KMS-11 (cell line): ENCODE data around the gene TFAP2D.
A peak's percentile ranks its signal among the peaks of the same experiment; 100 is the strongest.

Source experiments
- H2AFZ ChIP-seq: fragments of 200-600 bp; sonication (generic); 2 replicates; pipeline ENCODE4 v1.6.1; 2016; ENCODE audit warnings: antibody characterized with exemption, mixed run types, low read depth
- H3K27ac ChIP-seq: fragments of 200-600 bp; sonication (generic); 2 replicates; pipeline ENCODE4 v1.6.1; 2016; ENCODE audit warnings: mild to moderate bottlenecking, mixed run types
- H3K27me3 ChIP-seq: fragments of 200-600 bp; sonication (generic); 2 replicates; pipeline ENCODE4 v1.6.1; 2017; ENCODE audit warnings: mild to moderate bottlenecking, low read depth, mixed run types, moderate library complexity; ENCODE audit not compliant: insufficient read depth
- H3K36me3 ChIP-seq: fragments of 200-600 bp; sonication (generic); 2 replicates; pipeline ENCODE4 v1.6.1; 2017; ENCODE audit warnings: mild to moderate bottlenecking, mixed run types; ENCODE audit not compliant: insufficient read depth
- H3K4me1 ChIP-seq: fragments of 200-600 bp; sonication (generic); 2 replicates; pipeline ENCODE4 v1.6.1; 2016; ENCODE audit warnings: mild to moderate bottlenecking, low read depth, mixed run types; ENCODE audit not compliant: poor library complexity, severe bottlenecking
- H3K4me2 ChIP-seq: fragments of 200-600 bp; sonication (generic); 2 replicates; pipeline ENCODE4 v1.7.0; 2016; ENCODE audit warnings: mild to moderate bottlenecking, mixed run types
- H3K4me3 ChIP-seq: fragments of 200-600 bp; sonication (generic); IDR thresholded peaks from 2 replicates; pipeline ENCODE4 v1.6.1; 2017; ENCODE audit warnings: low read depth, low read length, mixed read lengths; ENCODE audit not compliant: insufficient read depth
- H3K79me2 ChIP-seq: fragments of 200-600 bp; sonication (generic); 2 replicates; pipeline ENCODE4 v1.6.1; 2016; ENCODE audit warnings: low read depth, mixed run types; ENCODE audit not compliant: insufficient read depth
- H3K9ac ChIP-seq: fragments of 200-600 bp; sonication (generic); 2 replicates; pipeline ENCODE4 v1.6.1; 2016; ENCODE audit warnings: mild to moderate bottlenecking, mixed run types
- H4K20me1 ChIP-seq: fragments of 200-600 bp; sonication (generic); 2 replicates; pipeline ENCODE4 v1.6.1; 2016; ENCODE audit warnings: mild to moderate bottlenecking, mixed run types; ENCODE audit not compliant: insufficient read depth
- CTCF ChIP-seq: fragments of 200-600 bp; sonication (generic); conservative IDR thresholded peaks from 2 replicates; pipeline ENCODE4 v1.6.1; 2017; ENCODE audit warnings: low read depth, mild to moderate bottlenecking, antibody characterized with exemption, low read length, moderate library complexity, mixed read lengths

TFAP2D gene

GRCh38 chr6:50780382-50780781 is 67.1 kb downstream of the TFAP2D start:
- TF ChIP-seq CTCF = no peak
- Histone ChIP-seq H3K9ac (no peak overlapping the region), H2AFZ (no peak overlapping the region), H3K4me1 (no peaks in the 10 kb centered on the region), H3K4me2 (no peak overlapping the region), H3K27me3 (no peaks in the 10 kb centered on the region), H3K4me3 (no peak overlapping the region), H3K36me3 (no peaks in the 10 kb centered on the region), H3K79me2 (no peaks in the 10 kb centered on the region), H4K20me1 (no peaks in the 10 kb centered on the region), H3K27ac (no peak overlapping the region)

DNA sequence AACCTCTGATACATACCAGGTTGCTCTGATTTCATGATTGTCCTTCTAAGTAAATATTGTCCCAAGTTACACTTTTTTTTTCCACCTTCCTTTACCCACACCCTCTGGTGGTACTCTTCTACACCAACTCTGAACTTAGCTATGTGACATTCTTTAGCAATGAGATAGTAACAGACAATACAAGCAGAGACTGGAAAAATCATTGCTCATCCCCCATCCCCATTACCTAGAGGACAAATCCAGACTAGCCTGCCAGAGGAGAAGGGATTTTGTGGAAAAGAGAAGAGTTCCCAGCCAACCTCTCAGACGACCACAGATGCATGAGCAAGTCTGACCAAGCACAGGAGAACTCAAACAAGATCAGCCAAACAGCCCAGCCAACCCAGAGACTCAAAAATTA is 72.6 kb downstream of the TFAP2D start:
- no peaks in the 10 kb centered on the region for H3K79me2 ChIP-seq
- H3K4me2 ChIP-seq = no peak overlapping the region
- no peak overlapping the region for H2AFZ ChIP-seq
- no peaks in the 10 kb centered on the region for H3K36me3 ChIP-seq
- H3K9ac ChIP-seq = no peak overlapping the region
- H3K27ac ChIP-seq = no peak overlapping the region
- H3K27me3 ChIP-seq = no peaks in the 10 kb centered on the region
- H4K20me1 ChIP-seq = no peaks in the 10 kb centered on the region
- no peak for TF ChIP-seq CTCF
- no peaks in the 10 kb centered on the region for H3K4me1 ChIP-seq
- no peak overlapping the region for H3K4me3 ChIP-seq

DNA sequence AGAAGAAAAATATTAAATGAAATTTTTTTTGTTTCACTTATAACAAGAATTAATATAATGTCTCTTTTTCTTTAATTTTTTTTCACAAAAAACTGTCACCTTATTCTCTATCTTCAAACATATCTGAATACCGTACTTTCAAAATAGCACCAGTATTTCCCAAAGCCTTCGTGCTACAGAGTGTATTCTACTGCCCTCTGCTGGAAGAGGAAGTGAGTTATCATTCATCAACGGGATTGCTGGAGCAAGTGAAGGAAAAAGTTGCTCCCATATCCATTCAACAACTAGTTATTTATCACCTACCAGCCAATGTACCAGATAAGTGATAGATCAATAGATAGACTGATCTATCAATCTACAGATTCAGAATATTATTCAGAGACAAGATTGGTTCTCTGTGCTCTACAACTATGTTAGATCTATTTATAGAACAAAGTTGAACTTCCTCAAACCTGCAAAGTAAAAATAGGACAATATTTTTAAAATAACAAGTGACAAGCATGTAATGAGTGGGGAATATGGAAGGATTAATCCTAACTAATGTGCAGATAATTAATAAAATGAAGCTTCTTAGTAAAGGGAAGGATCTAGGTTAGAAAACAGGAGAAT is 78.7 kb downstream of the TFAP2D start:
- Histone ChIP-seq H3K27ac (no peak overlapping the region), H3K4me3 (no peak overlapping the region), H4K20me1 (no peaks in the 10 kb centered on the region), H3K27me3 (no peaks in the 10 kb centered on the region), H3K4me2 (no peak overlapping the region), H2AFZ (no peak overlapping the region), H3K9ac (no peak overlapping the region), H3K4me1 (no peaks in the 10 kb centered on the region), H3K79me2 (no peaks in the 10 kb centered on the region), H3K36me3 (no peaks in the 10 kb centered on the region)
- peak; percentile 77 for TF ChIP-seq CTCF

- no peaks in the 10 kb centered on the region for H4K20me1 ChIP-seq
- no peak overlapping the region for H3K27ac ChIP-seq
- TF ChIP-seq CTCF = no peak
- H3K9ac ChIP-seq = no peak overlapping the region
- no peaks in the 10 kb centered on the region for H3K79me2 ChIP-seq
- H3K4me1 ChIP-seq = no peaks in the 10 kb centered on the region
- no peaks in the 10 kb centered on the region for H3K27me3 ChIP-seq
- H3K36me3 ChIP-seq = no peaks in the 10 kb centered on the region
- H3K4me2 ChIP-seq = no peak overlapping the region
- no peak overlapping the region for H3K4me3 ChIP-seq
- no peak overlapping the region for H2AFZ ChIP-seq
These were observed 79.4 kb downstream of the TFAP2D start for GRCh38 chr6:50792771-50793170.
